Measurements from ENCODE around the gene KIAA0586. TPM values are rescaled to one million over a fixed set of nuclear protein-coding genes. Genes with fewer than 3 reads are reported as not detected.

KIAA0586 gene
- total and polyA plus RNA-seq, 10 of the 15 experiments (the other 5 are each of a cell fraction or from before 2014, with no cell fraction given), result 7.1 to 27.6 (median 19.1) TPM

DNA sequence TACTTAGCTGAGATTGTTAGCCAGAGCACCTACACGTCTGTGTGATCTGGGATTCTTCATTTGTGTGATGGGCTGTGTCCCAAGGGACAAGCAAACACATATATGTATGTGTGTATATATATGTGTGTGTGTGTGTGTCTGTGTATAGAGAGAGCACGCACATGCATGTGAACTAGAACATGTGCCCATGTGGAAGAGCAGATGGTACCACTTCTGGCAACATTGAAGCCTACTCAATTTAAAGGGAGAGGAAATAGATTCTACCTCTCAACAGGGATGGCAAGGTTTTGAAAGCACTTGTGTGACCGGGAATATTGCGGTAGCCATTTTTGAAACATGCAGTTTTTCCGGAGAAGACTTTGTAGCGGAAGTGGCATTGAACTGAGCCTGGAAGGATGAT is 30.4 kb upstream of the KIAA0586 start:
- 97% methylated on average over 6 of the region's 6 CpGs for WGBS (ENCODE audit: insufficient coverage, insufficient replicate concordance, low lambda C conversion rate, missing lambda C conversion rate)
- intact Hi-C loops (cut with micrococcal nuclease; ENCODE audit: unreplicated experiment), result loop anchor here (5.0 kb wide), 1 partner anchor 290 kb away; no protein-coding TSS in a partner anchor

More for the DNA sequence above, 30.4 kb upstream of the KIAA0586 start:
- ChIA-PET CTCF (no interaction called here), SMC1A (ENCODE audit: uncharacterized antibody, unreplicated experiment) (interaction anchor here (0.8 to 1.9 kb wide), 2 partner anchors 31 to 193 kb away, joined by 3 to 5 read pairs; partner anchors contain the start of gene KIAA0586), RAD21 (ENCODE audit: unreplicated experiment) (no interaction called here), POLR2A (no interaction called here)
- Histone ChIP-seq H3K9me3 (replicated peaks; ENCODE audit: control insufficient read depth, insufficient read depth, low read length) (no peaks in the 10 kb centered on the region), H3K36me3 (ENCODE audit: control insufficient read depth in 2 of 2, insufficient read depth in 2 of 2, low read length in 1 of 2) (no peaks in the 10 kb centered on the region), H3K79me2 (ENCODE audit: control insufficient read depth, insufficient read depth, low read length) (no peaks in the 10 kb centered on the region), H3K27ac (ENCODE audit: control insufficient read depth, insufficient read depth) (no peak overlapping the region), H3K9ac (ENCODE audit: control insufficient read depth, insufficient read depth, low read length) (no peak overlapping the region), H3K4me3 (no peak overlapping the region), H4K20me1 (ENCODE audit: control insufficient read depth, insufficient read depth) (no peaks in the 10 kb centered on the region), H2AFZ (ENCODE audit: control insufficient read depth, low read depth, low read length) (no peak overlapping the region), H3K27me3 (replicated peaks in 1 of 2; ENCODE audit: control insufficient read depth in 2 of 2, insufficient read depth in 2 of 2, low read length in 1 of 2) (no peaks in the 10 kb centered on the region), H3K4me1 (ENCODE audit: control insufficient read depth, insufficient read depth, low read length) (peaks cover 4% of the 10 kb centered on the region; the same call in 1 of the 2 replicates), H3K4me2 (ENCODE audit: control insufficient read depth, insufficient read depth) (no peak overlapping the region)
- BruUV-seq (replicated peaks), result no TSS peak
- FAIRE-seq (no peak), DNase-seq (ENCODE audit: low read depth, low spot score) (no peak), ATAC-seq (no peak)
- in situ Hi-C loops (cut with MboI), result no loop called here
- TF ChIP-seq SUZ12 (IDR thresholded peaks at IDR 0.05; ENCODE audit: unreplicated experiment), result no peak
- TF ChIP-seq SREBF1 (IDR thresholded peaks at IDR 0.05; ENCODE audit: low read length), result no peak
- no peak for TF ChIP-seq CBFB (IDR thresholded peaks at IDR 0.05; ENCODE audit: low read depth)
- no peak for TF ChIP-seq ETV6 (conservative IDR thresholded peaks at IDR 0.05 in 1 of 2, IDR thresholded peaks at IDR 0.05 in 1 of 2; ENCODE audit: borderline replicate concordance in 1 of 2, low read depth in 1 of 2)
- no peak for TF ChIP-seq MXI1 (IDR thresholded peaks at IDR 0.05; ENCODE audit: low read depth, low read length)
- TF ChIP-seq, protein P1, sequence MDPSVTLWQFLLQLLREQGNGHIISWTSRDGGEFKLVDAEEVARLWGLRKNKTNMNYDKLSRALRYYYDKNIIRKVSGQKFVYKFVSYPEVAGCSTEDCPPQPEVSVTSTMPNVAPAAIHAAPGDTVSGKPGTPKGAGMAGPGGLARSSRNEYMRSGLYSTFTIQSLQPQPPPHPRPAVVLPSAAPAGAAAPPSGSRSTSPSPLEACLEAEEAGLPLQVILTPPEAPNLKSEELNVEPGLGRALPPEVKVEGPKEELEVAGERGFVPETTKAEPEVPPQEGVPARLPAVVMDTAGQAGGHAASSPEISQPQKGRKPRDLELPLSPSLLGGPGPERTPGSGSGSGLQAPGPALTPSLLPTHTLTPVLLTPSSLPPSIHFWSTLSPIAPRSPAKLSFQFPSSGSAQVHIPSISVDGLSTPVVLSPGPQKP (IDR thresholded peaks at IDR 0.05; ENCODE audit: low read depth, low read length), result no peak
- no peak for TF ChIP-seq YBX1 (IDR thresholded peaks at IDR 0.05)
- no peak for TF ChIP-seq ATF7 (IDR thresholded peaks at IDR 0.05; ENCODE audit: low read depth)
- TF ChIP-seq, protein P2, sequence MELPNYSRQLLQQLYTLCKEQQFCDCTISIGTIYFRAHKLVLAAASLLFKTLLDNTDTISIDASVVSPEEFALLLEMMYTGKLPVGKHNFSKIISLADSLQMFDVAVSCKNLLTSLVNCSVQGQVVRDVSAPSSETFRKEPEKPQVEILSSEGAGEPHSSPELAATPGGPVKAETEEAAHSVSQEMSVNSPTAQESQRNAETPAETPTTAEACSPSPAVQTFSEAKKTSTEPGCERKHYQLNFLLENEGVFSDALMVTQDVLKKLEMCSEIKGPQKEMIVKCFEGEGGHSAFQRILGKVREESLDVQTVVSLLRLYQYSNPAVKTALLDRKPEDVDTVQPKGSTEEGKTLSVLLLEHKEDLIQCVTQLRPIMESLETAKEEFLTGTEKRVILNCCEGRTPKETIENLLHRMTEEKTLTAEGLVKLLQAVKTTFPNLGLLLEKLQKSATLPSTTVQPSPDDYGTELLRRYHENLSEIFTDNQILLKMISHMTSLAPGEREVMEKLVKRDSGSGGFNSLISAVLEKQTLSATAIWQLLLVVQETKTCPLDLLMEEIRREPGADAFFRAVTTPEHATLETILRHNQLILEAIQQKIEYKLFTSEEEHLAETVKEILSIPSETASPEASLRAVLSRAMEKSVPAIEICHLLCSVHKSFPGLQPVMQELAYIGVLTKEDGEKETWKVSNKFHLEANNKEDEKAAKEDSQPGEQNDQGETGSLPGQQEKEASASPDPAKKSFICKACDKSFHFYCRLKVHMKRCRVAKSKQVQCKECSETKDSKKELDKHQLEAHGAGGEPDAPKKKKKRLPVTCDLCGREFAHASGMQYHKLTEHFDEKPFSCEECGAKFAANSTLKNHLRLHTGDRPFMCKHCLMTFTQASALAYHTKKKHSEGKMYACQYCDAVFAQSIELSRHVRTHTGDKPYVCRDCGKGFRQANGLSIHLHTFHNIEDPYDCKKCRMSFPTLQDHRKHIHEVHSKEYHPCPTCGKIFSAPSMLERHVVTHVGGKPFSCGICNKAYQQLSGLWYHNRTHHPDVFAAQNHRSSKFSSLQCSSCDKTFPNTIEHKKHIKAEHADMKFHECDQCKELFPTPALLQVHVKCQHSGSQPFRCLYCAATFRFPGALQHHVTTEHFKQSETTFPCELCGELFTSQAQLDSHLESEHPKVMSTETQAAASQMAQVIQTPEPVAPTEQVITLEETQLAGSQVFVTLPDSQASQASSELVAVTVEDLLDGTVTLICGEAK (IDR thresholded peaks at IDR 0.05; ENCODE audit: borderline replicate concordance), result no peak
- no peak for TF ChIP-seq SMC3 (IDR thresholded peaks at IDR 0.05; ENCODE audit: borderline replicate concordance, low read length)
- TF ChIP-seq BRCA1 (IDR thresholded peaks at IDR 0.05; ENCODE audit: low read depth, low read length), result no peak
- TF ChIP-seq PAX5 (IDR thresholded peaks at IDR 0.05; ENCODE audit: borderline replicate concordance, low read depth, low read length), result no peak
- TF ChIP-seq RAD51 (IDR thresholded peaks at IDR 0.05), result no peak
- TF ChIP-seq, protein P3, sequence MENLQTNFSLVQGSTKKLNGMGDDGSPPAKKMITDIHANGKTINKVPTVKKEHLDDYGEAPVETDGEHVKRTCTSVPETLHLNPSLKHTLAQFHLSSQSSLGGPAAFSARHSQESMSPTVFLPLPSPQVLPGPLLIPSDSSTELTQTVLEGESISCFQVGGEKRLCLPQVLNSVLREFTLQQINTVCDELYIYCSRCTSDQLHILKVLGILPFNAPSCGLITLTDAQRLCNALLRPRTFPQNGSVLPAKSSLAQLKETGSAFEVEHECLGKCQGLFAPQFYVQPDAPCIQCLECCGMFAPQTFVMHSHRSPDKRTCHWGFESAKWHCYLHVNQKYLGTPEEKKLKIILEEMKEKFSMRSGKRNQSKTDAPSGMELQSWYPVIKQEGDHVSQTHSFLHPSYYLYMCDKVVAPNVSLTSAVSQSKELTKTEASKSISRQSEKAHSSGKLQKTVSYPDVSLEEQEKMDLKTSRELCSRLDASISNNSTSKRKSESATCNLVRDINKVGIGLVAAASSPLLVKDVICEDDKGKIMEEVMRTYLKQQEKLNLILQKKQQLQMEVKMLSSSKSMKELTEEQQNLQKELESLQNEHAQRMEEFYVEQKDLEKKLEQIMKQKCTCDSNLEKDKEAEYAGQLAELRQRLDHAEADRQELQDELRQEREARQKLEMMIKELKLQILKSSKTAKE (IDR thresholded peaks at IDR 0.05; ENCODE audit: low read depth, poor library complexity, severe bottlenecking), result no peak
- TF ChIP-seq RUNX3 (IDR thresholded peaks at IDR 0.05; ENCODE audit: low read length), result no peak
- TF ChIP-seq, protein P4, sequence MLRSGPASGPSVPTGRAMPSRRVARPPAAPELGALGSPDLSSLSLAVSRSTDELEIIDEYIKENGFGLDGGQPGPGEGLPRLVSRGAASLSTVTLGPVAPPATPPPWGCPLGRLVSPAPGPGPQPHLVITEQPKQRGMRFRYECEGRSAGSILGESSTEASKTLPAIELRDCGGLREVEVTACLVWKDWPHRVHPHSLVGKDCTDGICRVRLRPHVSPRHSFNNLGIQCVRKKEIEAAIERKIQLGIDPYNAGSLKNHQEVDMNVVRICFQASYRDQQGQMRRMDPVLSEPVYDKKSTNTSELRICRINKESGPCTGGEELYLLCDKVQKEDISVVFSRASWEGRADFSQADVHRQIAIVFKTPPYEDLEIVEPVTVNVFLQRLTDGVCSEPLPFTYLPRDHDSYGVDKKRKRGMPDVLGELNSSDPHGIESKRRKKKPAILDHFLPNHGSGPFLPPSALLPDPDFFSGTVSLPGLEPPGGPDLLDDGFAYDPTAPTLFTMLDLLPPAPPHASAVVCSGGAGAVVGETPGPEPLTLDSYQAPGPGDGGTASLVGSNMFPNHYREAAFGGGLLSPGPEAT (IDR thresholded peaks at IDR 0.05; ENCODE audit: low read depth), result no peak
- TF ChIP-seq SIN3A (IDR thresholded peaks at IDR 0.05; ENCODE audit: low read depth, low read length), result no peak

All from GM12878 (cell line).